ENCODE data around the gene NPTN.

DNA sequence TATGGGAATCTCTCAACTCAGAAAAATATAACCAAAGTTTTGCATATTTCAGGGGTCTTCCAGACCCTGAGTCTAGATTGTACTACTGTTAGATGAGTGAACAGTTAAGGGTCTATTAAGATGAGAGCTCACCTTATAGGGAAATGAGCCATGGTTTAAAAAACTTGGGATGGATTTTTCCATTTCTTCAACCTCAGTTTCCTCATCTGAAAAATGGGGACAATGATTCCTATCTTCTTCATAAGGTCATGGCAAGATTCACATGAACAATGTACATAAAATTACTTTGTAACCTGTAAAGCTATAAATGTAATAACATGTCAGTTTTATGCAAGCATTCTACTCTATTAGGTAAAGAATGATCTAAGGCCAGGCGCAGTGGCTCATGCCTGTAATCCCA lies 28.7 kb downstream of the NPTN start:
- no peak for TF ChIP-seq YY1 (IDR thresholded peaks at IDR 0.05; ENCODE audit: insufficient read depth, insufficient read length)
- no peak for TF ChIP-seq ZNF274 (IDR thresholded peaks at IDR 0.05; ENCODE audit: low read depth, low read length)
